Brain microvascular endothelial cell (primary cell): ENCODE results near the gene EVX1.

Experiments used
- DNase-seq: peaks from one replicate; pipeline ENCODE4 v3.0.0-alpha.2; 2020
- H3K27ac ChIP-seq: fragments of 250-450 bp; sonication (Bioruptor Pico); 2 replicates; pipeline ENCODE4 v1.5.1; 2020; ENCODE audit warnings: mild to moderate bottlenecking, moderate library complexity
- H3K27me3 ChIP-seq: fragments of 250-450 bp; sonication (Bioruptor Pico); replicated peaks from 2 replicates; pipeline ENCODE4 v1.5.1; 2020; ENCODE audit warnings: mild to moderate bottlenecking
- H3K36me3 ChIP-seq: fragments of 250-450 bp; sonication (Bioruptor Pico); replicated peaks from 2 replicates; pipeline ENCODE4 v1.5.1; 2020; ENCODE audit warnings: mild to moderate bottlenecking
- H3K4me3 ChIP-seq: 2 replicates; pipeline ENCODE4 v1.5.1; 2011; ENCODE audit warnings: low read depth, mild to moderate bottlenecking, control low read depth, low read length, moderate library complexity
- CTCF ChIP-seq: IDR thresholded peaks from 2 replicates; pipeline ENCODE4 v1.5.1; 2011; ENCODE audit warnings: low read depth, mild to moderate bottlenecking, moderate library complexity, low read length, control low read depth, inconsistent platforms; ENCODE audit errors: missing control alignments
- in situ Hi-C: cut with HindIII; loops from 2 replicates; pipeline ENCODE4 v1.10.0; 2017; ENCODE audit warnings: low sequenced_read_pairs, low pct_ligation_motif_present

EVX1 gene

GRCh38 chr7:27197137-27198042 lies 45.2 kb upstream of the EVX1 start:
- H3K36me3 ChIP-seq: no peaks in the 10 kb centered on the region
- DNase-seq: no peak
- H3K4me3 ChIP-seq: no peak overlapping the region
- TF ChIP-seq CTCF: no peak
- H3K27ac ChIP-seq: no peak overlapping the region
- in situ Hi-C loops: no loop called here
- peaks cover 92% of the 10 kb centered on the region for H3K27me3 ChIP-seq

GRCh38 chr7:27198138-27198841 lies 44.3 kb upstream of the EVX1 start:
- no peak for TF ChIP-seq CTCF
- in situ Hi-C loops: no loop called here
- Histone ChIP-seq H3K27ac (no peak overlapping the region), H3K4me3 (no peak overlapping the region), H3K36me3 (no peaks in the 10 kb centered on the region), H3K27me3 (peaks cover 91% of the 10 kb centered on the region)
- no peak for DNase-seq

- no peak for DNase-seq
- no peak for TF ChIP-seq CTCF
- H3K36me3 ChIP-seq: no peaks in the 10 kb centered on the region
- H3K27ac ChIP-seq: no peak overlapping the region
- in situ Hi-C loops: no loop called here
- H3K4me3 ChIP-seq: no peak overlapping the region
- H3K27me3 ChIP-seq: peaks cover 91% of the 10 kb centered on the region
These were observed 43.5 kb upstream of the EVX1 start for GRCh38 chr7:27198871-27199801.

GRCh38 chr7:27199849-27200760 lies 42.5 kb upstream of the EVX1 start, which contains the start of gene HOXA13:
TSS of gene HOXA13 (minus strand) at chr7:27200091. CDS start at chr7:27200077, 14 bp downstream.
- no peak for DNase-seq
- no peak for TF ChIP-seq CTCF
- Histone ChIP-seq H3K4me3 (no peak within 1 kb of the TSS), H3K27me3 (peaks cover 91% of the 10 kb centered on the region), H3K36me3 (no peaks in the 10 kb centered on the region), H3K27ac (no peak within 1 kb of the TSS)
- in situ Hi-C loops: loop anchor here (25.0 kb wide), 1 partner anchor 387 kb away; no protein-coding TSS in a partner anchor
